Spleen (tissue), 11 donors: Measurements from ENCODE around the gene PTPRM. TPM values are rescaled to one million over a fixed set of nuclear protein-coding genes. Genes with fewer than 3 reads are reported as not detected.

Experiments
- DNase-seq: peaks from one replicate; pipeline ENCODE4 v3.0.0-alpha.2; 2020
- H3K27ac ChIP-seq, 8 donors: fragments of 200-600 bp; sonication (generic) in 7 of 8; 1 replicate in 4 of 8; 2 replicates in 4 of 8; pipeline versions ENCODE4 v1.5.0 to v1.8.0; 2016 to 2021; ENCODE audit warnings: inconsistent platforms in 4 of 8, mild to moderate bottlenecking in 4 of 8, moderate library complexity in 1 of 8
- H3K27me3 ChIP-seq, 7 donors: fragments of 200-600 bp; sonication (generic) in 6 of 7; replicated peaks in 1 of 7; 1 replicate in 4 of 7; 2 replicates in 3 of 7; pipeline versions ENCODE4 v1.5.0 to v1.8.0; 2016 to 2021; ENCODE audit warnings: inconsistent platforms in 3 of 7, mild to moderate bottlenecking in 1 of 7
- H3K36me3 ChIP-seq, 6 donors: fragments of 200-600 bp; sonication (generic) in 5 of 6; 1 replicate in 4 of 6; 2 replicates in 2 of 6; pipeline versions ENCODE4 v1.5.0 to v1.8.0; 2016 to 2021; ENCODE audit warnings: inconsistent platforms in 2 of 6
- H3K4me1 ChIP-seq, 6 donors: fragments of 200-600 bp; sonication (generic) in 5 of 6; 1 replicate in 3 of 6; 2 replicates in 3 of 6; pipeline versions ENCODE4 v1.5.0 to v1.8.0; 2016 to 2021; ENCODE audit warnings: inconsistent platforms in 3 of 6
- H3K4me3 ChIP-seq, 8 donors: fragments of 200-600 bp; sonication (generic) in 7 of 8; 1 replicate in 4 of 8; 2 replicates in 4 of 8; pipeline versions ENCODE4 v1.5.0 to v1.8.0; 2016 to 2021; ENCODE audit warnings: inconsistent platforms in 4 of 8, mild to moderate bottlenecking in 4 of 8, moderate library complexity in 2 of 8
- H3K9me3 ChIP-seq, 8 donors: fragments of 200-600 bp; sonication (generic) in 7 of 8; 1 replicate in 4 of 8; 2 replicates in 4 of 8; pipeline versions ENCODE4 v1.5.0 to v1.8.0; 2016 to 2021; ENCODE audit warnings: inconsistent platforms in 4 of 8
- POLR2A ChIP-seq, 3 donors: fragments of 450-650 bp; IDR thresholded peaks; one replicate each; pipeline ENCODE4 v1.5.1; 2017; ENCODE audit warnings: antibody characterized with exemption in 3 of 3, mild to moderate bottlenecking in 1 of 3
- POLR2AphosphoS5 ChIP-seq, 3 donors: sonication (generic); formaldehyde crosslinking; IDR thresholded peaks; one replicate each; pipeline ENCODE4 v1.5.1; 2017; ENCODE audit warnings: antibody characterized with exemption in 3 of 3
- WGBS, 5 donors: extraction: QIAGEN DNeasy Blood & Tissue Kit in 3 of 5; methylation state at CpG; one replicate each; pipeline versions ENCODE4 v1.1.5 to v1.1.7; 2013 to 2018; 5-methylcytosine and 5-hydroxymethylcytosine counted together
- intact Hi-C: fragments of 100-400 bp; cut with DNase I; formaldehyde crosslinking; loops from one replicate; pipeline ENCODE4 v1.15.0; 2023; ENCODE audit warnings: low total_unique reads
- polyA plus RNA-seq, 3 donors: library from polyadenylated mRNA; stranded (reverse); fragments of 200-250 nt; gene quantifications; one replicate each; pipeline ENCODE4 v1.2.1, GENCODE V29; 2013
- total RNA-seq, 7 donors: library from RNA; depleted of rRNA in 3 of 7; stranded (reverse); fragments of >200 nt in 3 of 7; fragmentation: NEBNext Ultra II Directional in 4 of 7; extraction: Animal tissue kit (Norgen Biotek cat#: 25700) in 4 of 7; gene quantifications; one replicate each; pipeline versions ENCODE4 v1.1.0 to v1.2.1, GENCODE V29; 2016 to 2021
- TF ChIP-seq, protein P1 (sequence below), 11 experiments: fragments of 200-600 bp in 7 of 11; fragments of 450-650 bp in 4 of 11; sonication (generic) in 4 of 11; IDR thresholded peaks in 8 of 11; conservative IDR thresholded peaks in 3 of 11; 1 replicate in 7 of 11; 2 replicates in 4 of 11; pipeline versions ENCODE4 v1.4.0 to v1.8.0; 2016 to 2021; ENCODE audit warnings: antibody characterized with exemption in 11 of 11, inconsistent platforms in 4 of 11, mild to moderate bottlenecking in 1 of 11
- donor health status: healthy with polysubstance abuse.
- donor health status: DM: no; HTN: no; CAD: no; lungs with moderate emphysema.
- donor health status: DM: no; HTN: no; CAD: no.
- donor health status: Bipolar disorder and iron deficiency.
- donor health status: healthy.
- donor health status: DM: no; HTN: no; CAD: no.
- donor health status: DM: yes; HTN: yes; CAD: no.

PTPRM gene
- total and polyA plus RNA-seq, 10 donors, result 23.5 to 97.8 (median 62.8) TPM

GRCh38 chr18:8140841-8141501 lies 573.9 kb downstream of the PTPRM start:
- 85 to 92% (median 88%) methylated on average over 8 of the region's 8 CpGs for WGBS, 5 donors
- peaks cover 0 to 7% (median 0%) of the 10 kb centered on the region in 8 donors for H3K9me3 ChIP-seq
- H3K4me1 ChIP-seq, result peaks cover 0 to 7% (median 3%) of the 10 kb centered on the region in 6 donors
- TF ChIP-seq, protein P1, sequence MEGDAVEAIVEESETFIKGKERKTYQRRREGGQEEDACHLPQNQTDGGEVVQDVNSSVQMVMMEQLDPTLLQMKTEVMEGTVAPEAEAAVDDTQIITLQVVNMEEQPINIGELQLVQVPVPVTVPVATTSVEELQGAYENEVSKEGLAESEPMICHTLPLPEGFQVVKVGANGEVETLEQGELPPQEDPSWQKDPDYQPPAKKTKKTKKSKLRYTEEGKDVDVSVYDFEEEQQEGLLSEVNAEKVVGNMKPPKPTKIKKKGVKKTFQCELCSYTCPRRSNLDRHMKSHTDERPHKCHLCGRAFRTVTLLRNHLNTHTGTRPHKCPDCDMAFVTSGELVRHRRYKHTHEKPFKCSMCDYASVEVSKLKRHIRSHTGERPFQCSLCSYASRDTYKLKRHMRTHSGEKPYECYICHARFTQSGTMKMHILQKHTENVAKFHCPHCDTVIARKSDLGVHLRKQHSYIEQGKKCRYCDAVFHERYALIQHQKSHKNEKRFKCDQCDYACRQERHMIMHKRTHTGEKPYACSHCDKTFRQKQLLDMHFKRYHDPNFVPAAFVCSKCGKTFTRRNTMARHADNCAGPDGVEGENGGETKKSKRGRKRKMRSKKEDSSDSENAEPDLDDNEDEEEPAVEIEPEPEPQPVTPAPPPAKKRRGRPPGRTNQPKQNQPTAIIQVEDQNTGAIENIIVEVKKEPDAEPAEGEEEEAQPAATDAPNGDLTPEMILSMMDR (IDR thresholded peaks at IDR 0.05 in 8 of 11, conservative IDR thresholded peaks at IDR 0.05 in 3 of 11), result no peak
- TF ChIP-seq POLR2A (IDR thresholded peaks at IDR 0.05) (no peak), POLR2AphosphoS5 (IDR thresholded peaks at IDR 0.05) (no peak)
- peaks cover 0 to 11% (median 0%) of the 10 kb centered on the region in 6 donors for H3K36me3 ChIP-seq
- H3K27ac ChIP-seq, result no peak overlapping the region
- no peak for DNase-seq
- intact Hi-C loops, result no loop called here
- H3K27me3 ChIP-seq, result no peaks in the 10 kb centered on the region
- no peak overlapping the region for H3K4me3 ChIP-seq

DNA sequence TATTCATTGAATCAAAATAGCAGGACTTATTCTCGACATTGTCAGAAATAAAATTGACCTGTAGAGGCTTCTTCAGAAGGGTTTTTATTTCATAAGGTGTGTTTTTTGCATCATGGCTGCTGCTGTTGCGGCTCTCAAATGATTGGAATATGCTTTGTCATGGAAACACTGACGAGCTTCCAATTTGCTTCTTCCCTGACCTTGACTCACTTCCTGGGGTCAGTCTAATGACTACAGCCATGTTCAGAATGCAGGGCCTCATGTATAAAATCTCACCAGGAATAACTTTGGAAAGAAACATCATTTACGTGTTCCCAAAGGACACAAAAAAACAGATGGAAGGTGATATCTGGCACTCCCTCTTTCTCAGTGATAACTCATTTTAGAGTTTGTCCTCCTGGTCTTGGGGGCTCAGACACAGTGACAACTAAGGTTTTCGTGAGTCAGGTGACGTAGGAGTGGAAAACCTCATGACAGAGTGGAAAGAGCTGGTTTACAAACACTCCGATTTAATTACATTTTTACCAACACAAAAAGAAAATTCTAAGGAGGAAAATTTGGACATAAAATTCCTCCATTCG lies 575.1 kb downstream of the PTPRM start:
- DNase-seq, result no peak

DNA sequence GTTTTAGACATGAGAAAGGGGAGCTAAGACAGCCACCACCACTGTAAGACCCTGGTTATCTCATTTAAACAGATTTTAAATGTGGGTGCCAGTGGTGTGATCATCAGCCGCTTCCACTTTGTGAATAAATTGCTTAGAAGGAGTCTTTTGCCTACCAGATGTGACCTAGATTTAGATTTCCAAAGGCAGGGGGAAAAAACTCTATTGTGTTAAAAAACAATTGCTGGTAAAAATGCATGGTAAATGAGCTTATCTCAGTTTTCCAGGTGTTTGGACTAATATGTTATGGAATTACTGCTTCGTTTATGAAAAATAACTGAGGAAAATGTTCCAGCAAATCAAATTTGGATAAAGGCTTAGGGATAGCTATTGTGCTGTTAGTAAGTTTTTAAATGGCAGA lies 575.8 kb downstream of the PTPRM start:
- intact Hi-C loops, result no loop called here
- H3K36me3 ChIP-seq, result peaks cover 0 to 12% (median 0%) of the 10 kb centered on the region in 6 donors
- peaks cover 0 to 18% (median 7%) of the 10 kb centered on the region in 8 donors for H3K9me3 ChIP-seq
- H3K4me1 ChIP-seq, result peaks cover 0 to 7% (median 3%) of the 10 kb centered on the region in 6 donors
- no peak overlapping the region for H3K27ac ChIP-seq
- TF ChIP-seq POLR2A (IDR thresholded peaks at IDR 0.05) (no peak), POLR2AphosphoS5 (IDR thresholded peaks at IDR 0.05) (no peak)
- TF ChIP-seq, protein P1 (IDR thresholded peaks at IDR 0.05 in 8 of 11, conservative IDR thresholded peaks at IDR 0.05 in 3 of 11), result no peak
- no peaks in the 10 kb centered on the region for H3K27me3 ChIP-seq
- no peak overlapping the region for H3K4me3 ChIP-seq
- DNase-seq, result no peak
- WGBS, 5 donors, result 86 to 91% (median 88%) methylated on average over 2 of the region's 2 CpGs

More for the DNA sequence above, 575.1 kb downstream of the PTPRM start:
- peaks cover 0 to 7% (median 3%) of the 10 kb centered on the region in 6 donors for H3K4me1 ChIP-seq
- H3K27me3 ChIP-seq, result no peaks in the 10 kb centered on the region
- WGBS, 5 donors, result 68 to 79% (median 71%) methylated on average over 8 of the region's 8 CpGs
- H3K27ac ChIP-seq, result no peak overlapping the region
- no peak overlapping the region for H3K4me3 ChIP-seq
- TF ChIP-seq POLR2AphosphoS5 (IDR thresholded peaks at IDR 0.05), result no peak
- no peak for TF ChIP-seq POLR2A (IDR thresholded peaks at IDR 0.05)
- TF ChIP-seq, protein P1 (IDR thresholded peaks at IDR 0.05 in 8 of 11, conservative IDR thresholded peaks at IDR 0.05 in 3 of 11), result no peak
- H3K36me3 ChIP-seq, result peaks cover 0 to 12% (median 0%) of the 10 kb centered on the region in 6 donors
- peaks cover 0 to 18% (median 7%) of the 10 kb centered on the region in 8 donors for H3K9me3 ChIP-seq
- intact Hi-C loops, result no loop called here

DNA sequence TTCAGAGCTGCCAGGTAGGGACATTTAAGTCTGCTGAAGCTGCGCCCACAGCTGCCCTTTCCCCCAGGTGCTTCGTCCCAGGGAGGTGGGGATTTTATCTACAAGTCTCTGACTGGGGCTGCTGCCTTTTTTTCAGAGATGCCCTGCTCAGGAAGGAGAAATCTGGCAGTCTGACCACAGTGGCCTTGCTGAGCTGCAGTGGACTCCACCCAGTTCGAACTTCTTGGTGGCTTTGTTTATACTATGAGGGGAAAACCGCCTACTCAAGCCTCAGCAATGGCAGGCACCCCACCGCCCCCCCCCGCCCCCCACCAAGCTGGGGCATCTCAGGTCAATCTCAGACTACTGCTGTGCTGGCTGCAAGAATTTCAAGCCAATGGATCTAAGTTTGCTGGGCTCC lies 584.1 kb downstream of the PTPRM start:
- H3K4me1 ChIP-seq, result peaks cover 0 to 4% (median 0%) of the 10 kb centered on the region in 6 donors
- no peak overlapping the region for H3K27ac ChIP-seq
- TF ChIP-seq POLR2A (IDR thresholded peaks at IDR 0.05), result no peak
- no peak for TF ChIP-seq POLR2AphosphoS5 (IDR thresholded peaks at IDR 0.05)
- TF ChIP-seq, protein P1 (IDR thresholded peaks at IDR 0.05 in 8 of 11, conservative IDR thresholded peaks at IDR 0.05 in 3 of 11), result no peak
- no peak for DNase-seq
- peaks cover 0 to 10% (median 6%) of the 10 kb centered on the region in 8 donors for H3K9me3 ChIP-seq
- 65 to 83% (median 70%) methylated on average over 6 of the region's 6 CpGs for WGBS, 5 donors
- no peak overlapping the region for H3K4me3 ChIP-seq
- no peaks in the 10 kb centered on the region for H3K36me3 ChIP-seq
- no peaks in the 10 kb centered on the region for H3K27me3 ChIP-seq
- intact Hi-C loops, result no loop called here
